ENCODE results near the gene PFDN2.

- TF ChIP-seq CTCF (IDR thresholded peaks at IDR 0.05) (no peak), POLR2A (IDR thresholded peaks at IDR 0.05) (no peak)
Measured at GRCh38 chr1:161157867-161158266, 40.0 kb upstream of the PFDN2 start.

Data from thyroid gland (tissue), 4 donors.